ENCODE measurements around the gene ALDH3A1. TPM values are rescaled to one million over a fixed set of nuclear protein-coding genes. Genes with fewer than 3 reads are reported as not detected.

ALDH3A1 gene
- total and polyA plus RNA-seq, 2 donors (not counting 3 experiments of a cell fraction or from before 2014, with no cell fraction given), result 0.11 to 1.2 TPM

GRCh38 chr17:19728084-19728495, 20.0 kb downstream of the ALDH3A1 start:
- no TSS peak for BruUV-seq (replicated peaks)
- Histone ChIP-seq H3K4me1 (ENCODE audit: control insufficient read depth, extremely low read depth, insufficient read depth, low read length) (peaks cover 15% of the 10 kb centered on the region), H3K79me2 (ENCODE audit: control insufficient read depth, insufficient read depth, low read length) (no peaks in the 10 kb centered on the region), H3K4me2 (ENCODE audit: insufficient read depth, low read length) (no peak overlapping the region), H3K4me3 (replicated peaks in 1 of 3; ENCODE audit: insufficient read depth in 1 of 3, low read depth in 1 of 3, low read length in 3 of 3) (no peak overlapping the region), H3K9ac (replicated peaks; ENCODE audit: extremely low read depth, insufficient read depth, low read length) (no peak overlapping the region), H3K27me3 (ENCODE audit: control insufficient read depth in 2 of 2, insufficient read depth in 2 of 2, low read length in 2 of 2) (no peaks in the 10 kb centered on the region), H2AFZ (ENCODE audit: low read depth, low read length) (peak overlapping the region; percentile 1), H3K36me3 (ENCODE audit: control insufficient read depth in 2 of 2, extremely low read depth in 1 of 2, insufficient read depth in 2 of 2, low read length in 2 of 2) (no peaks in the 10 kb centered on the region), H3K9me1 (replicated peaks; ENCODE audit: control insufficient read depth, extremely low read depth, insufficient read depth, low read length) (no peaks in the 10 kb centered on the region), H3K27ac (ENCODE audit: insufficient read depth, low read depth, low read length) (no peak overlapping the region), H4K20me1 (replicated peaks; ENCODE audit: control insufficient read depth, extremely low read depth, insufficient read depth, low read length) (no peaks in the 10 kb centered on the region), H3K9me3 (replicated peaks; ENCODE audit: control insufficient read depth, insufficient read depth, low read length) (no peaks in the 10 kb centered on the region)
- TF ChIP-seq JUN (IDR thresholded peaks at IDR 0.05; ENCODE audit: borderline replicate concordance, insufficient read depth, insufficient read length, low read depth), result no peak
- TF ChIP-seq POLR2AphosphoS5 (IDR thresholded peaks at IDR 0.05; ENCODE audit: insufficient read depth, low read depth, low read length), result no peak
- no peak for TF ChIP-seq MAX (IDR thresholded peaks at IDR 0.05; ENCODE audit: insufficient read depth, insufficient read length)
- TF ChIP-seq FOS (IDR thresholded peaks at IDR 0.05; ENCODE audit: borderline replicate concordance, insufficient read depth, low read length), result no peak
- TF ChIP-seq MYC (IDR thresholded peaks at IDR 0.05; ENCODE audit: low read depth, low read length), result no peak
- no peak for TF ChIP-seq GATA2 (IDR thresholded peaks at IDR 0.05; ENCODE audit: insufficient read depth, insufficient read length, low read depth, low read length)
- no peak for TF ChIP-seq EZH2 (IDR thresholded peaks at IDR 0.05; ENCODE audit: borderline replicate concordance, low read depth, low read length, severe bottlenecking)
- DNase-seq (ENCODE audit: low read depth, low spot score) (peak; percentile 89), FAIRE-seq (peak; percentile 61)
- ChIA-PET POLR2A (interaction anchor here (0.6 kb wide), 2 partner anchors 13 to 144 kb away, joined by 3 to 5 read pairs; no protein-coding TSS in a partner anchor), CTCF (interaction anchor here (0.8 to 3.6 kb wide), 8 partner anchors 9 to 365 kb away, joined by 3 to 36 read pairs (median 7); partner anchors contain the start of genes ALDH3A2 and B9D1)
- intact Hi-C loops (cut with micrococcal nuclease) (no loop called here), dilution Hi-C loops (cut with MboI; ENCODE audit: extremely low pct_ligation_motif_present, low sequenced_read_pairs) (no loop called here)

Measured in endothelial cell of umbilical vein (primary cell).